Astrocyte of the spinal cord (primary cell): Measurements from ENCODE around the gene RNF111.

Source experiments
- DNase-seq: peaks from one replicate; pipeline ENCODE4 v3.0.0; 2011; ENCODE audit warnings: low read depth, low spot score
- H3K4me3 ChIP-seq: 2 replicates; pipeline ENCODE4 v1.5.1; 2011; ENCODE audit warnings: low read depth, mild to moderate bottlenecking, low read length, moderate library complexity
- CTCF ChIP-seq: IDR thresholded peaks from 2 replicates; pipeline ENCODE4 v1.5.1; 2012; ENCODE audit warnings: low read depth, mild to moderate bottlenecking, low read length, inconsistent platforms
- in situ Hi-C: cut with HindIII; loops from 2 replicates; pipeline ENCODE4 v1.10.0; 2017; ENCODE audit warnings: low sequenced_read_pairs

The RNF111 gene

DNA sequence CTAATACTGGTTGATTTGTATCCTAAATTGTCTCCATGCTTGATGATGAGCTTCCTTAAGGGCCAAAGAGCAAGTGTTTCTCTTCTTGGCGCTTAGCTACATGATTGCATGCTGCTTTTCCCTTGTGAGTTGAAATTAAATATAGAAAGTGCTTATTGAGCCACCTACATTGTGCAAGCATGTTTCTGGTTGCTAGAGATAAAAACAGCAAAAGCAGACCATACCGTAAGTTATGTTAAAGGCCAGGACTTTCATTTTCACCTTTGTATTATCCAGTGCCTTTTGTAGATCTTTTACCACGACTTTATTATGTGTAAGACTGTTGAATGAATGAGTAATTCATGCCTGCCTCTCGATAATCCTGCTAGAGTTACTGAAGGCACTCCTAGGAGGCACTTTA is 75.6 kb downstream of the RNF111 start:
- TF ChIP-seq CTCF, result no peak
- no peak overlapping the region for H3K4me3 ChIP-seq
- in situ Hi-C loops, result no loop called here
- DNase-seq, result no peak

- in situ Hi-C loops, result no loop called here
- no peak overlapping the region for H3K4me3 ChIP-seq
- no peak for DNase-seq
- no peak for TF ChIP-seq CTCF
Measured at GRCh38 chr15:59069430-59069829, 82.0 kb downstream of the RNF111 start.

- TF ChIP-seq CTCF, result no peak
- H3K4me3 ChIP-seq, result no peak overlapping the region
- DNase-seq, result no peak
- in situ Hi-C loops, result no loop called here
Measured at GRCh38 chr15:59074607-59075006, 87.1 kb downstream of the RNF111 start.

- TF ChIP-seq CTCF, result no peak
- no peak overlapping the region for H3K4me3 ChIP-seq
- in situ Hi-C loops, result no loop called here
- DNase-seq, result no peak
Measured at GRCh38 chr15:59087731-59088130, 100.3 kb downstream of the RNF111 start.

DNA sequence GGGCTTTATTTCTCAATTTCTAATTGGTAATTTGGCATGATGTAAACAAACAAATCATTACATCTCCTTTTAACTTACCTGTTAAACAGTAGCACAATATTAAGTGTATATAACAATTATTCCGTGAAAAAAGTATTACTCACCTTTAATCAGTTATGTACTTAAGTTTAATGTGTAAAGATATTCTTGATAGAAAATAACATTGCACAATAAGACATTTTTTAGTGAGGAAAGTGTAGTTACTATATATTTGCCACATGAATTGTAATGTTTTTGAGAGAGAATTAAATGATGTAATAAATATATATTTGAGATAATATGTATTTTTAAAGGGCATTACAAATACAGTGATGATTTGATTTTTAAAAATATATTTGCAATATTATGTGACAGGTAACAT is 106.6 kb downstream of the RNF111 start:
- no peak for TF ChIP-seq CTCF
- no peak overlapping the region for H3K4me3 ChIP-seq
- no peak for DNase-seq
- in situ Hi-C loops, result no loop called here

DNA sequence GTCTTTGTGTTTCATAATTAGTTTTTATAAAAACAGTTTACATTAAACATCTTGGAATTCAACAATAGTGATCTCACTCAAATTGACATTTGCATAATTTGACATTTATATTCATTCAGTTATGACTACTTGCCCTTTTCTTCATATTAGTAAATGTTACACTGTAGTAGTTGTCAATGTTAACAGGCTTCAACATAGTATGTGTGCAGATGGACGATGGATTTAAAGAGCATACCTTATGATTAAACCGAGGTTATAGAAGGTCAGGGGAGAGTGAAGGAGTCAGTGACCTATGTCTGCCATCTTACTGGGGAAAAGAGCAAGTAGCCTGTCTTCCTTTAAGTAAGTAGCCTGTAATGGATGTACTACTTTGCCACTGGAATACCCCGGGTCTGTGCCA is 109.0 kb downstream of the RNF111 start:
- DNase-seq, result no peak
- no peak for TF ChIP-seq CTCF
- in situ Hi-C loops, result no loop called here
- no peak overlapping the region for H3K4me3 ChIP-seq

- H3K4me3 ChIP-seq, result no peak overlapping the region
- in situ Hi-C loops, result no loop called here
- TF ChIP-seq CTCF, result no peak
- DNase-seq, result no peak
Measured at GRCh38 chr15:59099162-59099685, 111.8 kb downstream of the RNF111 start.
